NOMO-1 treated with dmso at 0.1 percent for 144 hours (cell line): ENCODE results near the gene CDH7.

Source experiments
- DNase-seq: peaks from one replicate; lab custom pipeline; 2025; ENCODE audit not compliant: unreplicated experiment; lab: John Stamatoyannopoulos, UW

CDH7 gene

GRCh38 chr18:65762556-65762955 lies 11.7 kb downstream of the CDH7 start:
- no peak for DNase-seq

- DNase-seq, result no peak
These were observed 16.6 kb downstream of the CDH7 start for GRCh38 chr18:65767406-65767805.

DNA sequence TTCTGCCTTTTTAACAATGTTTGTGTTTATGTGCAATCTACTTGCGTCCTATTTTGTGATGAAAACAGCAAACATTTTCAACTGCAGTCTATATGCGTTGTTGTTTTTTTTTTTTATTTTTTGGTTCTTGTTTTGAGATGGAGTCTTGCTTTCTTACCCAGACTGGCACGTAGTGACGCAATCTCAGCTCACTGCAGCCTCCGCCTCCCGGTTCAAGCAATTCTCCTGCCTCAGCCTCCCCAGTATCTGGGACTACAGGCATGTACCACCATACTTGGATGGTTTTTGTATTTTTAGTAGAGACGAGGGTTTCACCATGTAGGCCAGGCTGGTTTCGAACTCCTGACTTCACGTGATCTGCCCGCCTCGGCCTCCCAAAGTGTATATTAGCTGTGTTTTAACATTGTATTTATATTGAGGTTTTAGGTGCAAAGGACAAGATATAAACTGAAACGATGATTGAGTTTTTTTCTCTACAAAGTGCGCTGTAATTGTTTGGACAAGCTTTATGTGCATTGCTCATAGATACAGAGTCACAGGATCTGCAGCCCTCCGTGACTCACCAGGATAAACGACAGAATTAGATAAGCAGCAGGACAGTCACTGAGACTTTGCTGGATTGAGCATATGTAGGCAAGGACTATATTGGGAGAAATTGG lies 17.4 kb downstream of the CDH7 start:
- DNase-seq, result no peak

DNA sequence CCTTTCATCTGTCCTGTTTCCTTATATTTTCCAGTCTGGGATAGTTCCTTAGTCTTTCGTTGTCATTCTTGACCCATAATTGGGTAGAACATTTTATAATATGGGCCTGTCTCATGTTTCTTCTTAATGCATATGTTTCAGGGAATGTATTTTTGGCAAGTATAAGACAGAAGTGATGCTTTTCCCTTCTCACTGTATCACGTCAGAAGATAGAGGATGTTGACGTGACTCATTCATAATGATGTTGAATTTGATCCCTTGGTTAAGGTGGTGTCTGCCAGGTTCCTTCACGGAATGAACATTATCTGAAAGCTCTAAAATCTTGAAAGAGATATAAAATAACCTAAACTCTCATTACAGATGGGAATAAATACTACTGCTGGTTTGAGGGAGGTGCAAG lies 18.8 kb downstream of the CDH7 start:
- no peak for DNase-seq

- DNase-seq, result no peak
These were observed 35.7 kb downstream of the CDH7 start for GRCh38 chr18:65786474-65786873.

DNA sequence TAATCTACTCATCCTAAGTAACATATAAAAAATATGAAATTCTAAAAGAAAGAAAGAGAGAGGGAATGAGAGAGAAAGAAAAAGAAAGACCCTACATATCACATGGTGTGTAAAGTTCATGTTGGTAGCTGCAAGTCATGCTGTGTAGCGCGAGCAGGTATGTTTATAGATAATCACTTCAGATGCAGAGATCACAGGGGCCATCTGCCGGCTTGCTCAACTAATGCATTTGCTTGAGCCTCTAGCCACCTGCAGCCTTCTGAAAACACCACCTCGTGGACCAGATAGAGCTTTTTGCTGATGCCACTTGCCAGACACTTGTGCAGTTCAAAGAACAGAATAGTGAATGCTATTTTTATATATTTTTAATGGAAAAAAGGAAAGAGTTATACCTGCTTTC lies 37.6 kb downstream of the CDH7 start:
- no peak for DNase-seq

DNA sequence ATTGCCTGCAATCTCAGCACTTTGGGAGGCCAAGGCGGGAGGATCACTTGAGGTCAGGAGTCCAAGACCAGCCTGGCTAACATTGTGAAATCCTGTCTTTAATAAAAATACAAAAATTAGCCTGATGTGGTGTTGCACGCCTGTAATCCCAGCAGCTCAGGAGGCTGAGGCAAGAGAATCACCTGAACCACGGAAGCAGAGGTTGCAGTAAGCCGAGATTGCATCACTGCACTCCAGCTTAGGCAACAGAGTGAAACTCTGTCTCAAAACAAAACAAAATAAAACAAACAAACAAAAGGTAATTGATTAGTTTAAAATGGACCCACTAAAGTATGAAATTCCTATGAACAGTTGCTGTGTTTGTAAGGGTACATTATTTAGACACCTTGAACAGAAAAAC lies 39.8 kb downstream of the CDH7 start:
- DNase-seq, result no peak

GRCh38 chr18:65791719-65792118 lies 40.9 kb downstream of the CDH7 start:
- no peak for DNase-seq

DNA sequence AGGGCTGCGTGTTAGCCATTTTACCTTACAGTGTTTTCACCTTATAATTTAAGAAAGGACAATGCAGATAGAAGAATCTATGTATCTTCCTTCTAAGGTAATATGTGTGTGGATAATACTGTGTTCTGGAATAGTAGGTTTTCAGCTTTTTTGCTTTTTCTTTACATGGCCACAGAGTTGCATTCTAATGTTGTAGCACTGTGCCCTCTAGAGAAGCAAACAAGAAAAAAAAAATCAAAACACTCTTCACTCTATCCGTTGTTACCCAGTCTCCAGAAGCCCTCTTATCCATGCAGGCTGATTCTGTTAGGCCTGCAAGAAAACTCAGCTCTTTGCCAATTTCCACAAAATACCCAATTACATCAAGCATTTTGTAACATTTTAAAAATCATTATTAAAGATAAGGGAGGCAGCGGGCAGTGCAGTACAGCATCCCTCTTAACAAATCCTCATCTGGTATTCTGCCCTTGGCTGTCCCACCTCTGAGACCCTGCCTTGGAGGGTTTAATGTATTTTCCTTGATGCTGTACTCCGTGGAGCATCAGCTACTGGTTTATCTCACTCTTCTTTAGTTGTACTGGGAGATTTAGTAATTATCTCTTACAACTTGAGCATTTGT lies 41.8 kb downstream of the CDH7 start:
- no peak for DNase-seq

- no peak for DNase-seq
These were observed 57.9 kb downstream of the CDH7 start for GRCh38 chr18:65808759-65809158.

GRCh38 chr18:65811307-65811706 lies 60.5 kb downstream of the CDH7 start:
- no peak for DNase-seq

DNA sequence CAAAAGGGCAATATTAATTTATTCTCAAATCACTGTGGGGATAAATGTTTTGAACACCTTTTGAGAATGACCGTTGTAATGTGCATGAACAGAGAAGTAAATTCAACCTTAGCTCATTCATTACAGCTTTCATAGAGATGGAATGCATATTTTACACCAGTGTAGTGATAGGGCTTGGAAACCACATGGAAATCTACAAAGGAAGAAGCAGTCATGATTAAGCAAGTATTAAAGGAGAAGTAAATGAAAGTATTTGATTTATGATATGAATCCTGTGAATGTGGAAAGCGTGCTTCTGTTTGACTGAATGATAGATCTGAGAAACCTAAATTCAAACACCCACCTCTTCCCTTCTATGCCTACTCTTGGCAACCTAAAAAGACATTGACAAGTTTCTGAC lies 64.7 kb downstream of the CDH7 start:
- DNase-seq, result no peak

DNA sequence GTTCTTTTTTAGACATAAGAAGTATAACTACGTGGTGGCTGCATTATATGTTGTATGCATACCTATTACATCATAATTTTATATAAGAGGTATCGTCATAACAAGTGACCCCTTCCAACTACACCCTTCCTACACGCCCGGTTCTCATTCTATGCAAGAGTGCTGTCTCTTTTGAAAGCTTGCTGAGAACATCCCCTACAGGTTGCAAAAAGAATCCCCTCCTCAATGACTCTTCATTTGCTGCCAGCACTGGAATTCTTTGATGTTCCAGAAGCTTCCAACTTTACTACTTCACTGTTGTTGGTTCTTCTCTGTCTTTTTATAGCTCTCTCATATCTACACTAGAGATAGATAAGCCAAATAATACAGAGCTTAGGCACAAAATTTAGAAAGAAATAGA lies 66.4 kb downstream of the CDH7 start:
- no peak for DNase-seq

- DNase-seq, result no peak
These were observed 71.1 kb downstream of the CDH7 start for GRCh38 chr18:65821911-65822310.

DNA sequence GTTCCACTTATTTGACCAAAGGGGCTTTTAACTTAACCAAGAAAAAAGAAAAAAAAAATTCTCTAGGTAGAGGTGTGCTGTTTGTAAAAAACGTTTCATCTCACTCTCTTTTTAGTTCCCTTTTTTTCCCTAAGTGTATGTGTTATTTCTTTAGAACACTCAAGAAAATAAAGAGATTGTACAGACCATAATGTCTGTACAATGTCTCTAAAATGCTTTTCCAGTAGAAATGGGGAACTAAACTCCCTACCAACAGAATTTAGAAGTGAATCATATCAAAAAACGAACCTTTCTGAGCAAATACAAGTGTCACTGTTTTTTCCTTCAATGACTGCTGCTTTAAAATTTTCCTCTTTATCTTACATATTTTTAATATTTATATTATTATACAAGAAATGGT lies 72.0 kb downstream of the CDH7 start:
- DNase-seq, result no peak

DNA sequence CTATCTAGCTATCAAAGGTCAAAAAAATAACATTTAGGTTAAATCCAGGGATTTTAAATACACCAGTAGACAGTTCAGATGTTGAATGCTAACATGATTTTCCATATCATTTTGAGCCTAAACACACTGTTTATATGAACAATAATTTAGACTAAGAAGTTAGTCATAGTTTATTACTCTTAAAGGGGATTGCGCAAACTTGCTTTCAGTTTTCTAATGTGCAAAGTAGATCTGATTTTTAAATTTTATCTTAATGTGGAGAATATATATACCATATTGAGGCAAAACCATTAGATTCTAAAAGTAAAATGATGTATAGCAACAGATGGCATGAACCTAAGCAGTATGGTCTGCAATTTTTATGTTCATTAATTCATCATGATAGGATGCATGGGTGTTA lies 76.6 kb downstream of the CDH7 start:
- DNase-seq, result no peak

GRCh38 chr18:65835881-65836280 lies 85.1 kb downstream of the CDH7 start:
- no peak for DNase-seq

GRCh38 chr18:65846107-65846506 lies 95.3 kb downstream of the CDH7 start:
- no peak for DNase-seq

DNA sequence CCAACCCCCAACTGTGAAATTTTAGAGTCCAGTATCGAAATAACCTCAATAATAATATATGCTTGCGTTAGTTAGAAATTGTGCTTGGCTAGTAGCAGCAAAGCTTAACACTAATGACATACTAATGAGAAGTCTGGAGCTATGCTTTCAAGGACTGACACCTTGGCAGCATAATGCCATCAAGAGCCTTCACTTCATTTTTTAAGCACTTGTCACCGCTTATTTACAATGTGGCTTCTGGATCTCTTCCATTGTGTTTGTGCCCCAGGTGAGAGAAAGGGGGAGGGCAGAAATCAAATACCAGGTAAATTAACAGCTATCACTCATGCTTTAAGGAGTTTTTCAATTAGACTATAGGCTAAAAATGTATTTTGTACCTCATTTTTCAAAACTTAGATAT lies 101.5 kb downstream of the CDH7 start:
- no peak for DNase-seq

DNA sequence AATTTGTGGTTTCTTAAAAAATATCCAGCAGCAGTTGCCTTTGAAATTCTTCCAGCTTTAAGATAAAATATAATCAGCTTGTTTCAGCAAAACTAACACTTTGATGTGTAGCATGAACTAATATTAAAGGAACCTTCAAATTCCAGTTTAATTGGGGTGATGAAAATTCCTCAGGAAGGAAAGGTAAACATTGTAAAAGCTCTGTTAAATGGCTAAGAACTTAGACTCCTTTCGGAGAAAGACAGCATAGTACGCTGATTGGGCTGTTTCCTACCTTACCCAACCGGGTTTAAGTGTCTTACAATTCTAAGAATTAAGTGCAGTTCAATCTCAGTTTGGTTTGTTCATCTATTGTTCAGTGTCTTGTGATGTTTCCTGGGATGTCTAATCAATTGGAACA lies 108.3 kb downstream of the CDH7 start:
- no peak for DNase-seq

GRCh38 chr18:65869527-65869926 lies 118.7 kb downstream of the CDH7 start:
- DNase-seq, result no peak

- no peak for DNase-seq
These were observed 125.5 kb downstream of the CDH7 start for GRCh38 chr18:65876310-65876709.

DNA sequence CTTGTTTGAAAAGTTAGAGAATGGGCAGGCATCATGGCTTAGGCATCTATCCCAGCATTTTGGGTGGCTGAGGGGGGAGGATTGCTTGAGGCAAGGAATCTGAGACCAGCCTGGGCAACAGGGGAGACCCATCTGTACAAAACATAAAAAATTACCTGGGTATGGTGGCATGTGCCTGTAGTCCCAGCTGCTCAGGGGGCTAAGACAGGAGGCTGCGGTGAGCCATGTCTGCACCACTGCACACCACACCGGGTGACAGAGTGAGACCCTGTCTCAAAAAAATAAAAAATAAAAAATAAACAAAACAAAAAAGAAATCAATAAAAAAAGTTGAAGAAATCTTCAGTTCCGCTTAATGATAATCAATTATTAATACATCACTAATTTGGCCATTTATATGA lies 146.5 kb downstream of the CDH7 start:
- no peak for DNase-seq
